ENCODE measurements around the gene ESD.

DNA sequence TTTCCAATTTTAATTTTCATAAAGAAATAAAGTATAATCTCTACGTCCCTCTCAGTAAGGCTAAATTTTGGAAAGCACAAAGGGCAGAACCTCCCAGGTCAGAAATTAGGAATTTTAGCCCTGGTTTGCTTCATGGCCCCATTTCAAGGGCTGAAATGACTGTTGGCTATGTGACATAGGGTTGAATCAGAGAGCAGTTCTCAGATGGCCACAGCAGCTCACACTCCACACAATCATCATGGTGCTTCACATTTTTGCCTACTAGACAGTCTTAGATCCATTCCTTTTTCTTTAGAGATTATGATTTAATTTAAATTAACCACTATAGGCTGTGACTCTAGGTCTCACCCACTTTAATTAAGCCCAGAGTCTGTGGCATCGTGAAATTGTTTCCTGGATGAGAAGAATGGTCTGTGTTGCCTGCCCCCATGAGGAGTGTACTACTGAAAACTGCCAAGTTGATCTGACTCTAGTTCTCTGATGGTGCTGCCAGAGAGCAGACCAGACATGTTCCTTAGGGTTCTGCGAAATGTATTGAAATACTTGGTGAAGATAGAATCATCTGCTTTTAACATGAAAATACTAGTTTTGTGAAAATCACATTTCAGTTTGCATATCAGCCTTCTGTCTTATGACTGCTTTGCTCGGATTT, 57.4 kb downstream of the ESD start:
- TF ChIP-seq, protein P1, sequence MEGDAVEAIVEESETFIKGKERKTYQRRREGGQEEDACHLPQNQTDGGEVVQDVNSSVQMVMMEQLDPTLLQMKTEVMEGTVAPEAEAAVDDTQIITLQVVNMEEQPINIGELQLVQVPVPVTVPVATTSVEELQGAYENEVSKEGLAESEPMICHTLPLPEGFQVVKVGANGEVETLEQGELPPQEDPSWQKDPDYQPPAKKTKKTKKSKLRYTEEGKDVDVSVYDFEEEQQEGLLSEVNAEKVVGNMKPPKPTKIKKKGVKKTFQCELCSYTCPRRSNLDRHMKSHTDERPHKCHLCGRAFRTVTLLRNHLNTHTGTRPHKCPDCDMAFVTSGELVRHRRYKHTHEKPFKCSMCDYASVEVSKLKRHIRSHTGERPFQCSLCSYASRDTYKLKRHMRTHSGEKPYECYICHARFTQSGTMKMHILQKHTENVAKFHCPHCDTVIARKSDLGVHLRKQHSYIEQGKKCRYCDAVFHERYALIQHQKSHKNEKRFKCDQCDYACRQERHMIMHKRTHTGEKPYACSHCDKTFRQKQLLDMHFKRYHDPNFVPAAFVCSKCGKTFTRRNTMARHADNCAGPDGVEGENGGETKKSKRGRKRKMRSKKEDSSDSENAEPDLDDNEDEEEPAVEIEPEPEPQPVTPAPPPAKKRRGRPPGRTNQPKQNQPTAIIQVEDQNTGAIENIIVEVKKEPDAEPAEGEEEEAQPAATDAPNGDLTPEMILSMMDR (IDR thresholded peaks at IDR 0.05), result no peak
- TF ChIP-seq EZH2 (IDR thresholded peaks at IDR 0.05), result no peak

All from neural progenitor cell (in vitro differentiated cells).